ENCODE measurements around the gene PDZRN4. TPM values are rescaled to one million over a fixed set of nuclear protein-coding genes. Genes with fewer than 3 reads are reported as not detected.
"Not testable (repeated sequence)": the region's sequence is repeated elsewhere in the genome, so short reads cannot be mapped to it uniquely, and the experiment has no call there.

Gene PDZRN4
- total and polyA plus RNA-seq, 3 donors from 2014 or later: 7.7 to 11.3 (median 11.3) TPM

- intact Hi-C loops (cut with DNase I; ENCODE audit: low total_unique reads): no loop called here
- WGBS, 2 donors: 39 to 48% methylated on average over 3 of the region's 3 CpGs
- H3K9me3 ChIP-seq: no peaks in the 10 kb centered on the region
- H3K4me1 ChIP-seq: peaks cover 7% of the 10 kb centered on the region
- no peaks in the 10 kb centered on the region for H3K36me3 ChIP-seq (ENCODE audit: low read depth, missing control alignments)
- no peak overlapping the region for H3K4me3 ChIP-seq
- no peaks in the 10 kb centered on the region for H3K27me3 ChIP-seq
- DNase-seq: no peak
- TF ChIP-seq POLR2A (IDR thresholded peaks at IDR 0.05): no peak
- no peak for TF ChIP-seq CTCF (IDR thresholded peaks at IDR 0.05)
- H3K27ac ChIP-seq: peak overlapping the region in 1 of 2 donors; percentile 90
Observed at GRCh38 chr12:41186026-41186425, 2.1 kb upstream of the PDZRN4 start.

GRCh38 chr12:41188841-41189394 lies 798 bp downstream of the PDZRN4 start:
- DNase-seq: peak; percentile 25
- peak overlapping the region; percentile 61 to 90 for H3K27ac ChIP-seq
- TF ChIP-seq POLR2A (IDR thresholded peaks at IDR 0.05) (no peak), CTCF (IDR thresholded peaks at IDR 0.05) (no peak)
- H3K27me3 ChIP-seq: no peaks in the 10 kb centered on the region
- H3K4me1 ChIP-seq: peaks cover 7% of the 10 kb centered on the region
- no peaks in the 10 kb centered on the region for H3K36me3 ChIP-seq (ENCODE audit: low read depth, missing control alignments)
- WGBS, 2 donors: 1 to 3% methylated on average over 27 to 35 of the region's 49 CpGs
- no peaks in the 10 kb centered on the region for H3K9me3 ChIP-seq
- intact Hi-C loops (cut with DNase I; ENCODE audit: low total_unique reads): no loop called here
- peak overlapping the region; percentile 55 to 76 for H3K4me3 ChIP-seq

- 1 to 2% methylated on average over 31 to 34 of the region's 34 CpGs for WGBS, 2 donors
- Histone ChIP-seq H3K27me3 (no peaks in the 10 kb centered on the region), H3K4me3 (peak overlapping the region; percentile 55 to 76), H3K4me1 (peaks cover 7% of the 10 kb centered on the region), H3K36me3 (ENCODE audit: low read depth, missing control alignments) (no peaks in the 10 kb centered on the region), H3K27ac (peak overlapping the region; percentile 61 to 90), H3K9me3 (no peaks in the 10 kb centered on the region)
- TF ChIP-seq CTCF (IDR thresholded peaks at IDR 0.05) (no peak), POLR2A (IDR thresholded peaks at IDR 0.05) (no peak)
- DNase-seq: peak; percentile 46
- intact Hi-C loops (cut with DNase I; ENCODE audit: low total_unique reads): no loop called here
Observed at GRCh38 chr12:41189395-41190251, 1.5 kb downstream of the PDZRN4 start.

GRCh38 chr12:41190338-41190737 lies 2.2 kb downstream of the PDZRN4 start:
- Histone ChIP-seq H3K27me3 (no peaks in the 10 kb centered on the region), H3K9me3 (no peaks in the 10 kb centered on the region), H3K4me1 (peaks cover 7% of the 10 kb centered on the region), H3K27ac (peak overlapping the region in 1 of 2 donors; percentile 90), H3K36me3 (ENCODE audit: low read depth, missing control alignments) (no peaks in the 10 kb centered on the region), H3K4me3 (peak overlapping the region; percentile 55 to 76)
- intact Hi-C loops (cut with DNase I; ENCODE audit: low total_unique reads): no loop called here
- DNase-seq: peak; percentile 57
- TF ChIP-seq CTCF (IDR thresholded peaks at IDR 0.05) (peak; percentile 22 to 63 (median 46)), POLR2A (IDR thresholded peaks at IDR 0.05) (no peak)
- WGBS, 2 donors: 3 to 10% methylated on average over 5 of the region's 5 CpGs

GRCh38 chr12:41191549-41191948 lies 3.4 kb downstream of the PDZRN4 start:
- H3K27ac ChIP-seq; H3K36me3 ChIP-seq (ENCODE audit: low read depth, missing control alignments); intact Hi-C loops (cut with DNase I; ENCODE audit: low total_unique reads); DNase-seq; H3K9me3 ChIP-seq; H3K4me1 ChIP-seq; H3K4me3 ChIP-seq; H3K27me3 ChIP-seq: not testable (repeated sequence)
- WGBS, 2 donors: 81 to 94% methylated on average over 3 of the region's 3 CpGs
